ENCODE results near the gene ZC3H11A. TPM values are rescaled to one million over a fixed set of nuclear protein-coding genes. Genes with fewer than 3 reads are reported as not detected.

The ZC3H11A gene
- total and polyA plus RNA-seq, 2 of the 4 experiments (the other 2 are of a cell fraction), result 52.1 to 66.5 TPM

DNA sequence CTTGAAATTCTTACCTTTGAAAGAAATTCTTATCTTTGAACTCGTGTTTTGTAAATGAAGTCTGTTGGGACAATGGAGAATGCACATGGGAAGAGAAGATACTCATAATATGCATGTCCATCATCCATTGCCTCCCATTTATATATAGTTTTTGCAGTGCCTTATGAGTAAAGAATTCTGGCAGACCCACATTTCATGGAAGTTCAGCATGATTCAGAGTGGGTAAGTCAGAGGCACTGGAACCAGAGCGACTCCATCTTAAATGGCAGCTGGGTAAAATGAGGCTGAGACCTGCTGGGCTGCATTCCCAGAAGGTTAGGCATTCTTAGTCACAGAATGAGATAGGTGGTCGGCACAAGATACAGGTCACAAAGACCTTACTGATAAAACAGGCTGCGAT lies 16.6 kb upstream of the ZC3H11A start:
- Histone ChIP-seq H4K5ac (ENCODE audit: low read depth, low read length) (no peak overlapping the region), H3K9me3 (ENCODE audit: control insufficient read depth, insufficient read depth, low read length) (no peaks in the 10 kb centered on the region), H3K4me2 (ENCODE audit: low read depth, low read length) (no peak overlapping the region), H2AK9ac (replicated peaks; ENCODE audit: low read depth, low read length, poor library complexity) (no peak overlapping the region), H3K4me1 (ENCODE audit: control insufficient read depth, insufficient read depth, low read length) (no peaks in the 10 kb centered on the region), H3K14ac (replicated peaks; ENCODE audit: low read depth, low read length) (no peak overlapping the region), H3K9ac (ENCODE audit: low read depth, low read length) (no peak overlapping the region), H3K56ac (ENCODE audit: extremely low read depth, insufficient read depth, low read length) (no peak overlapping the region), H2BK120ac (ENCODE audit: low read depth, low read length) (no peak overlapping the region), H4K20me1 (ENCODE audit: insufficient read depth, low read length) (no peaks in the 10 kb centered on the region), H3K36me3 (ENCODE audit: control insufficient read depth, insufficient read depth, low read length) (no peaks in the 10 kb centered on the region), H3K4ac (ENCODE audit: low read depth, low read length) (no peak overlapping the region), H2BK5ac (ENCODE audit: low read depth, low read length, poor library complexity, severe bottlenecking) (no peak overlapping the region), H4K8ac (ENCODE audit: low read depth in 2 of 2, low read length in 2 of 2) (no peak overlapping the region), H3K27me3 (ENCODE audit: control insufficient read depth, insufficient read depth, low read length) (no peaks in the 10 kb centered on the region), H2BK20ac (ENCODE audit: low read depth, low read length) (no peak overlapping the region), H3K27ac (ENCODE audit: insufficient read depth, low read length) (no peak overlapping the region), H2AFZ (replicated peaks; ENCODE audit: low read length, poor library complexity) (no peak overlapping the region), H2AK5ac (ENCODE audit: low read depth, low read length) (no peak overlapping the region), H4K91ac (ENCODE audit: insufficient read depth, low read depth, low read length) (no peak overlapping the region), H3K18ac (ENCODE audit: low read depth, low read length) (no peak overlapping the region), H3K23ac (ENCODE audit: low read depth, low read length) (no peak overlapping the region), H3K4me3 (ENCODE audit: insufficient read depth, low read depth, low read length) (no peak overlapping the region), H2BK15ac (ENCODE audit: low read depth, low read length) (no peak overlapping the region), H3K9me1 (ENCODE audit: insufficient read depth, low read length) (no peaks in the 10 kb centered on the region), H3K79me1 (ENCODE audit: low read depth in 1 of 2, low read length in 2 of 2) (no peaks in the 10 kb centered on the region)
- no peak for DNase-seq
- 100% methylated on average over 1 of the region's 4 CpGs; no CpG with 5 or more reads in 1 of the 2 experiments for WGBS, 2 experiments (ENCODE audit: extremely low coverage in 2 of 2, insufficient read length in 1 of 2)
- no peak for TF ChIP-seq FOS (IDR thresholded peaks at IDR 0.05; ENCODE audit: low read depth, low read length)
- TF ChIP-seq SMC3 (IDR thresholded peaks at IDR 0.05; ENCODE audit: low read depth, low read length), result no peak
- no peak for TF ChIP-seq NFE2L2 (IDR thresholded peaks at IDR 0.05; ENCODE audit: low read depth, low read length)
- TF ChIP-seq CEBPB (IDR thresholded peaks at IDR 0.05; ENCODE audit: low read depth, low read length), result no peak
- TF ChIP-seq RCOR1 (IDR thresholded peaks at IDR 0.05; ENCODE audit: insufficient replicate concordance, low read length), result no peak
- no peak for TF ChIP-seq BHLHE40 (IDR thresholded peaks at IDR 0.05; ENCODE audit: low read depth, low read length)
- TF ChIP-seq, protein P1, sequence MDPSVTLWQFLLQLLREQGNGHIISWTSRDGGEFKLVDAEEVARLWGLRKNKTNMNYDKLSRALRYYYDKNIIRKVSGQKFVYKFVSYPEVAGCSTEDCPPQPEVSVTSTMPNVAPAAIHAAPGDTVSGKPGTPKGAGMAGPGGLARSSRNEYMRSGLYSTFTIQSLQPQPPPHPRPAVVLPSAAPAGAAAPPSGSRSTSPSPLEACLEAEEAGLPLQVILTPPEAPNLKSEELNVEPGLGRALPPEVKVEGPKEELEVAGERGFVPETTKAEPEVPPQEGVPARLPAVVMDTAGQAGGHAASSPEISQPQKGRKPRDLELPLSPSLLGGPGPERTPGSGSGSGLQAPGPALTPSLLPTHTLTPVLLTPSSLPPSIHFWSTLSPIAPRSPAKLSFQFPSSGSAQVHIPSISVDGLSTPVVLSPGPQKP (IDR thresholded peaks at IDR 0.05; ENCODE audit: borderline replicate concordance, low read depth, low read length), result no peak
- TF ChIP-seq POLR2A (IDR thresholded peaks at IDR 0.05; ENCODE audit: low read depth, low read length), result no peak
- TF ChIP-seq, protein P2, sequence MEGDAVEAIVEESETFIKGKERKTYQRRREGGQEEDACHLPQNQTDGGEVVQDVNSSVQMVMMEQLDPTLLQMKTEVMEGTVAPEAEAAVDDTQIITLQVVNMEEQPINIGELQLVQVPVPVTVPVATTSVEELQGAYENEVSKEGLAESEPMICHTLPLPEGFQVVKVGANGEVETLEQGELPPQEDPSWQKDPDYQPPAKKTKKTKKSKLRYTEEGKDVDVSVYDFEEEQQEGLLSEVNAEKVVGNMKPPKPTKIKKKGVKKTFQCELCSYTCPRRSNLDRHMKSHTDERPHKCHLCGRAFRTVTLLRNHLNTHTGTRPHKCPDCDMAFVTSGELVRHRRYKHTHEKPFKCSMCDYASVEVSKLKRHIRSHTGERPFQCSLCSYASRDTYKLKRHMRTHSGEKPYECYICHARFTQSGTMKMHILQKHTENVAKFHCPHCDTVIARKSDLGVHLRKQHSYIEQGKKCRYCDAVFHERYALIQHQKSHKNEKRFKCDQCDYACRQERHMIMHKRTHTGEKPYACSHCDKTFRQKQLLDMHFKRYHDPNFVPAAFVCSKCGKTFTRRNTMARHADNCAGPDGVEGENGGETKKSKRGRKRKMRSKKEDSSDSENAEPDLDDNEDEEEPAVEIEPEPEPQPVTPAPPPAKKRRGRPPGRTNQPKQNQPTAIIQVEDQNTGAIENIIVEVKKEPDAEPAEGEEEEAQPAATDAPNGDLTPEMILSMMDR (conservative IDR thresholded peaks at IDR 0.05; ENCODE audit: low read depth, low read length), result no peak
- TF ChIP-seq MXI1 (IDR thresholded peaks at IDR 0.05; ENCODE audit: borderline replicate concordance, low read depth, low read length), result no peak
- TF ChIP-seq MAZ (IDR thresholded peaks at IDR 0.05; ENCODE audit: borderline replicate concordance, low read depth, low read length), result no peak
- TF ChIP-seq RAD21 (IDR thresholded peaks at IDR 0.05; ENCODE audit: low read length), result no peak
- TF ChIP-seq MAFK (IDR thresholded peaks at IDR 0.05; ENCODE audit: low read depth, low read length), result no peak
- TF ChIP-seq, protein P3, sequence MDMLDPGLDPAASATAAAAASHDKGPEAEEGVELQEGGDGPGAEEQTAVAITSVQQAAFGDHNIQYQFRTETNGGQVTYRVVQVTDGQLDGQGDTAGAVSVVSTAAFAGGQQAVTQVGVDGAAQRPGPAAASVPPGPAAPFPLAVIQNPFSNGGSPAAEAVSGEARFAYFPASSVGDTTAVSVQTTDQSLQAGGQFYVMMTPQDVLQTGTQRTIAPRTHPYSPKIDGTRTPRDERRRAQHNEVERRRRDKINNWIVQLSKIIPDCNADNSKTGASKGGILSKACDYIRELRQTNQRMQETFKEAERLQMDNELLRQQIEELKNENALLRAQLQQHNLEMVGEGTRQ (IDR thresholded peaks at IDR 0.05; ENCODE audit: low read depth, low read length), result no peak
- TF ChIP-seq CHD1 (IDR thresholded peaks at IDR 0.05; ENCODE audit: low read depth, low read length), result no peak
- TF ChIP-seq RFX5 (IDR thresholded peaks at IDR 0.05; ENCODE audit: low read depth, low read length), result no peak
- ATAC-seq (ENCODE audit: low read depth), result no peak
- ChIA-PET CTCF (no interaction called here), POLR2A (ENCODE audit: unreplicated experiment) (no interaction called here)
- intact Hi-C loops (cut with micrococcal nuclease), result no loop called here
- in situ Hi-C loops (cut with MboI; ENCODE audit: low sequenced_read_pairs), result no loop called here
- dilution Hi-C loops (cut with HindIII; ENCODE audit: low sequenced_read_pairs, unreplicated experiment), result no loop called here
- no TSS peak for BruUV-seq (replicated peaks)
